Endometrial microvascular endothelial cells (primary cell): ENCODE results near the gene ASCL5. TPM values are rescaled to one million over a fixed set of nuclear protein-coding genes. Genes with fewer than 3 reads are reported as not detected.

Source experiments
- in situ Hi-C: cut with HindIII; loops from 2 replicates; pipeline ENCODE4 v1.10.0; 2017; ENCODE audit warnings: low sequenced_read_pairs, low pct_unique_long_range_greater_than_20kb; ENCODE audit errors: inconsistent ontology term
- total RNA-seq: library from RNA; depleted of rRNA; stranded (reverse); fragments of >200 nt; gene quantifications from one replicate; pipeline ENCODE4 v1.2.3, GENCODE V29; 2015; ENCODE audit errors: inconsistent ontology term

Gene ASCL5
- total RNA-seq, 1 donor from 2014 or later: not detected

GRCh38 chr1:201138311-201138840 is 11.4 kb upstream of the ASCL5 start:
- in situ Hi-C loops: no loop called here

- in situ Hi-C loops: no loop called here
Measured at GRCh38 chr1:201137579-201138310, 10.8 kb upstream of the ASCL5 start.

- in situ Hi-C loops: no loop called here
Measured at GRCh38 chr1:201137024-201137392, 10.0 kb upstream of the ASCL5 start.

GRCh38 chr1:201136355-201137023 is 9.5 kb upstream of the ASCL5 start:
- in situ Hi-C loops: no loop called here

- in situ Hi-C loops: no loop called here
Measured at GRCh38 chr1:201134405-201134804, 7.4 kb upstream of the ASCL5 start.

GRCh38 chr1:201131398-201131797 is 4.4 kb upstream of the ASCL5 start:
- in situ Hi-C loops: no loop called here

GRCh38 chr1:201128962-201129361 is 2.0 kb upstream of the ASCL5 start:
- in situ Hi-C loops: no loop called here

GRCh38 chr1:201128476-201128875 is 1.5 kb upstream of the ASCL5 start:
- in situ Hi-C loops: no loop called here

GRCh38 chr1:201127755-201128455 is 921 bp upstream of the ASCL5 start:
- in situ Hi-C loops: no loop called here

- in situ Hi-C loops: no loop called here
Measured at GRCh38 chr1:201126463-201126831, 537 bp downstream of the ASCL5 start.

GRCh38 chr1:201125800-201126199 is 1.2 kb downstream of the ASCL5 start:
- in situ Hi-C loops: no loop called here

GRCh38 chr1:201125019-201125418 is 2.0 kb downstream of the ASCL5 start:
- in situ Hi-C loops: no loop called here

GRCh38 chr1:201123866-201124265 is 3.1 kb downstream of the ASCL5 start:
- in situ Hi-C loops: no loop called here

GRCh38 chr1:201122321-201122957 is 4.5 kb downstream of the ASCL5 start:
- in situ Hi-C loops: no loop called here

- in situ Hi-C loops: no loop called here
Measured at GRCh38 chr1:201119206-201120197, 7.5 kb downstream of the ASCL5 start.

- in situ Hi-C loops: no loop called here
Measured at GRCh38 chr1:201116091-201116490, 10.9 kb downstream of the ASCL5 start.

- in situ Hi-C loops: no loop called here
Measured at GRCh38 chr1:201115390-201115937, 11.5 kb downstream of the ASCL5 start.
